ENCODE results near the gene DNAJC13. TPM values are rescaled to one million over a fixed set of nuclear protein-coding genes. Genes with fewer than 3 reads are reported as not detected.

DNAJC13 gene, protein sequence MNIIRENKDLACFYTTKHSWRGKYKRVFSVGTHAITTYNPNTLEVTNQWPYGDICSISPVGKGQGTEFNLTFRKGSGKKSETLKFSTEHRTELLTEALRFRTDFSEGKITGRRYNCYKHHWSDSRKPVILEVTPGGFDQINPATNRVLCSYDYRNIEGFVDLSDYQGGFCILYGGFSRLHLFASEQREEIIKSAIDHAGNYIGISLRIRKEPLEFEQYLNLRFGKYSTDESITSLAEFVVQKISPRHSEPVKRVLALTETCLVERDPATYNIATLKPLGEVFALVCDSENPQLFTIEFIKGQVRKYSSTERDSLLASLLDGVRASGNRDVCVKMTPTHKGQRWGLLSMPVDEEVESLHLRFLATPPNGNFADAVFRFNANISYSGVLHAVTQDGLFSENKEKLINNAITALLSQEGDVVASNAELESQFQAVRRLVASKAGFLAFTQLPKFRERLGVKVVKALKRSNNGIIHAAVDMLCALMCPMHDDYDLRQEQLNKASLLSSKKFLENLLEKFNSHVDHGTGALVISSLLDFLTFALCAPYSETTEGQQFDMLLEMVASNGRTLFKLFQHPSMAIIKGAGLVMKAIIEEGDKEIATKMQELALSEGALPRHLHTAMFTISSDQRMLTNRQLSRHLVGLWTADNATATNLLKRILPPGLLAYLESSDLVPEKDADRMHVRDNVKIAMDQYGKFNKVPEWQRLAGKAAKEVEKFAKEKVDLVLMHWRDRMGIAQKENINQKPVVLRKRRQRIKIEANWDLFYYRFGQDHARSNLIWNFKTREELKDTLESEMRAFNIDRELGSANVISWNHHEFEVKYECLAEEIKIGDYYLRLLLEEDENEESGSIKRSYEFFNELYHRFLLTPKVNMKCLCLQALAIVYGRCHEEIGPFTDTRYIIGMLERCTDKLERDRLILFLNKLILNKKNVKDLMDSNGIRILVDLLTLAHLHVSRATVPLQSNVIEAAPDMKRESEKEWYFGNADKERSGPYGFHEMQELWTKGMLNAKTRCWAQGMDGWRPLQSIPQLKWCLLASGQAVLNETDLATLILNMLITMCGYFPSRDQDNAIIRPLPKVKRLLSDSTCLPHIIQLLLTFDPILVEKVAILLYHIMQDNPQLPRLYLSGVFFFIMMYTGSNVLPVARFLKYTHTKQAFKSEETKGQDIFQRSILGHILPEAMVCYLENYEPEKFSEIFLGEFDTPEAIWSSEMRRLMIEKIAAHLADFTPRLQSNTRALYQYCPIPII (N-terminal part only)
- total RNA-seq (2021), result 16.6 and 18.1 TPM in 2 replicates
- long read RNA-seq, partial matches to known transcripts, result 5 of 8 reads
- long read RNA-seq, other reads (novel, unspliced or antisense), result 3 of 8 reads

DNA sequence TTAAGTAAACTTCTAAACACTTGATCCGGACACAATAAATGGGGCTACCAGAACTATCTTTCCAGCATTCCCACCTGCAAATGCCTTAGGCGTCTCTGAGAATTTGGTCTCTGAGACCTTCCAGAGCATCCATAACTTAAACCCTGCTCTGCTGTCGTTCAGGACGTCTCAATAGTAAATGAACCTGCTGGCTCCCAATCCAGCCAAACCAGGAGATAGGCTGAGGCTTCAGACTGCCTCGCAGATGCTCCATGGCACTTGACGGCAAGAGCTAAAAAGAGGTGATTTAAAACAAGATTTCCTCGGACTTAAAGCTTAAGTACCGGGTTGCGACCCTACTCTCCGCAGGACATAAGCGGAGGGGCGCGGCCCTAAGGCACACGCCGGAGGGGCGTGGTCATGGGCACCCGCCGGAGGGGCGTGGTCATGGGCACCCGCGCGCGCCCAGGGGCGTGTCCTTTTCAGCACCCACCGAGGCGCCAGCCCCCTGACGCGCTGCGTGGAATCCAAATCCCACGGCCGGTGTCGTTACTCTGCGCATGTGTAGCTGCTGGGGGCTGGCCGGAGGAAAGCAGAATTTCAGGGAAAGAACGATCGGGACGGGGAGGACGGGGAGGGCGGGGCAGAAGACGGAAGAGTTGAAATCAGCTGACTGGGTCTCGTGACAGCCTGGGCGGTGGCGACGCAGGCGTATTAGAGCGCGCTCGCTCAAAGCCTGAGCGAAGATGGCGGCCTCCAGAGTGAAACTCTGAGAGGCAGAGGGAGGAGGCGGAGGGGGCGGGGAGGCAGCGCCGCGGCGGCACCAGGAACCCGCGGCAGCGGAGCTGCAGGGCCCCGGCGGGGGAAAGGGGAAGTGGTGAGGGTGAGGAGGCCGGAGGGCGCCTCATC is at the start of gene DNAJC13:
DNAJC13 (plus strand) TSS at position 696 of the 888 bp plus-strand sequence. CDS start 17,049 bp downstream, outside the sequence.
- peaks cover 19 to 21% of the 10 kb centered on the region in 2 experiments for H3K4me1 Mint-ChIP-seq
- H2BK15ac ChIP-seq (ENCODE audit: low read depth, low read length), result no peak within 1 kb of the TSS
- peak within 1 kb of the TSS; percentile 71 for H3K9ac ChIP-seq (ENCODE audit: extremely low read depth, insufficient read length, low read length)
- H2BK12ac ChIP-seq (ENCODE audit: insufficient read length, low read depth, low read length), result no peak within 1 kb of the TSS
- H2AK5ac ChIP-seq (ENCODE audit: insufficient read length, low read length), result no peak within 1 kb of the TSS
- no CpG with 5 or more reads among the region's 63 CpGs for WGBS (ENCODE audit: extremely low coverage, insufficient read length, low lambda C conversion rate)
- no peaks in the 10 kb centered on the region for H3K4me1 ChIP-seq (ENCODE audit: insufficient read depth, low read length)
- H3K4me2 ChIP-seq (ENCODE audit: insufficient read depth, insufficient read length, low read length), result peak within 1 kb of the TSS; percentile 96
- peak; percentile 92 for DNase-seq
- no peaks in the 10 kb centered on the region for H3K27me3 ChIP-seq (ENCODE audit: insufficient read depth, low read length)
- no peaks in the 10 kb centered on the region for H3K9me3 Mint-ChIP-seq
- H3K27ac ChIP-seq (ENCODE audit: insufficient read length, low read depth, low read length), result no peak within 1 kb of the TSS
- no peak within 1 kb of the TSS for H3K4ac ChIP-seq (ENCODE audit: low read depth, low read length)
- H3K9me3 ChIP-seq (ENCODE audit: control insufficient read depth, low read depth, low read length), result no peaks in the 10 kb centered on the region
- H4K8ac ChIP-seq (replicated peaks; ENCODE audit: insufficient read length, low read depth, low read length), result no peak within 1 kb of the TSS
- peak within 1 kb of the TSS; percentile 97 to 99 (median 98) for H3K27ac Mint-ChIP-seq
- H3K23ac ChIP-seq (ENCODE audit: insufficient read length, low read depth, low read length), result no peak within 1 kb of the TSS
- peak within 1 kb of the TSS; percentile 33; the same call in 1 of the 2 replicates for H3K14ac ChIP-seq (ENCODE audit: insufficient read depth, low read length)
- no peak within 1 kb of the TSS for H3K56ac ChIP-seq (ENCODE audit: insufficient read length, low read depth, low read length)
- H3K79me2 ChIP-seq (ENCODE audit: insufficient read depth, low read length), result peaks cover 11% of the 10 kb centered on the region; the same call in 1 of the 2 replicates
- H4K20me1 ChIP-seq (ENCODE audit: control insufficient read depth, insufficient read depth, insufficient read length), result no peaks in the 10 kb centered on the region
- peak within 1 kb of the TSS; percentile 99 for H3K4me3 Mint-ChIP-seq
- no peak within 1 kb of the TSS for H4K5ac ChIP-seq (ENCODE audit: insufficient read length, low read depth, low read length)
- H3T11ph ChIP-seq (ENCODE audit: low read length), result no peak within 1 kb of the TSS
- no peak within 1 kb of the TSS for H4K91ac ChIP-seq (ENCODE audit: insufficient read length, low read depth, low read length)
- TF ChIP-seq, protein P1, sequence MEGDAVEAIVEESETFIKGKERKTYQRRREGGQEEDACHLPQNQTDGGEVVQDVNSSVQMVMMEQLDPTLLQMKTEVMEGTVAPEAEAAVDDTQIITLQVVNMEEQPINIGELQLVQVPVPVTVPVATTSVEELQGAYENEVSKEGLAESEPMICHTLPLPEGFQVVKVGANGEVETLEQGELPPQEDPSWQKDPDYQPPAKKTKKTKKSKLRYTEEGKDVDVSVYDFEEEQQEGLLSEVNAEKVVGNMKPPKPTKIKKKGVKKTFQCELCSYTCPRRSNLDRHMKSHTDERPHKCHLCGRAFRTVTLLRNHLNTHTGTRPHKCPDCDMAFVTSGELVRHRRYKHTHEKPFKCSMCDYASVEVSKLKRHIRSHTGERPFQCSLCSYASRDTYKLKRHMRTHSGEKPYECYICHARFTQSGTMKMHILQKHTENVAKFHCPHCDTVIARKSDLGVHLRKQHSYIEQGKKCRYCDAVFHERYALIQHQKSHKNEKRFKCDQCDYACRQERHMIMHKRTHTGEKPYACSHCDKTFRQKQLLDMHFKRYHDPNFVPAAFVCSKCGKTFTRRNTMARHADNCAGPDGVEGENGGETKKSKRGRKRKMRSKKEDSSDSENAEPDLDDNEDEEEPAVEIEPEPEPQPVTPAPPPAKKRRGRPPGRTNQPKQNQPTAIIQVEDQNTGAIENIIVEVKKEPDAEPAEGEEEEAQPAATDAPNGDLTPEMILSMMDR (conservative IDR thresholded peaks at IDR 0.05), result no peak
- H3K27me3 Mint-ChIP-seq (ENCODE audit: low read depth), result peaks cover 3% of the 10 kb centered on the region; the same call in 1 of the 2 replicates
- peaks cover 10% of the 10 kb centered on the region for H3K23me2 ChIP-seq (ENCODE audit: insufficient read length, low read depth, low read length, poor library complexity, severe bottlenecking)
- peaks cover 2% of the 10 kb centered on the region for H3K79me1 ChIP-seq (ENCODE audit: insufficient read depth, low read depth, low read length, poor library complexity, severe bottlenecking)
- H2BK5ac ChIP-seq (ENCODE audit: insufficient read length, low read length), result no peak within 1 kb of the TSS
- H3K18ac ChIP-seq (ENCODE audit: insufficient read length, low read depth, low read length), result peak within 1 kb of the TSS; percentile 43
- H2BK20ac ChIP-seq (ENCODE audit: low read depth, low read length, poor library complexity, severe bottlenecking), result no peak within 1 kb of the TSS
- H2AFZ ChIP-seq (ENCODE audit: low read length), result peak within 1 kb of the TSS; percentile 91
- H2BK120ac ChIP-seq (ENCODE audit: low read depth, low read length, poor library complexity, severe bottlenecking), result no peak within 1 kb of the TSS
- peaks cover 0 to 4% (median 2%) of the 10 kb centered on the region in 3 experiments; a peak in 2 of 7 replicates for H3K36me3 Mint-ChIP-seq (ENCODE audit: insufficient read depth in 1 of 3, low read depth in 3 of 3)
